GM21515 (cell line): ENCODE data around the gene SGPP1.
"Not testable (repeated sequence)": the region's sequence is repeated elsewhere in the genome, so short reads cannot be mapped to it uniquely, and the experiment has no call there.

Experiments used
- ATAC-seq: cut with Tn5 transposase; IDR thresholded peaks from one replicate; pipeline ENCODE4 v1.9.1; 2021; ENCODE audit not compliant: unreplicated experiment

SGPP1 gene

GRCh38 chr14:63727231-63727735 lies 582 bp downstream of the SGPP1 start:
- peak; percentile 43 for ATAC-seq

GRCh38 chr14:63726499-63726898 lies 1.4 kb downstream of the SGPP1 start:
- no peak for ATAC-seq

- no peak for ATAC-seq
Observed at GRCh38 chr14:63725786-63726460, 1.9 kb downstream of the SGPP1 start.

GRCh38 chr14:63717702-63718101 lies 10.2 kb downstream of the SGPP1 start:
- ATAC-seq, result no peak

DNA sequence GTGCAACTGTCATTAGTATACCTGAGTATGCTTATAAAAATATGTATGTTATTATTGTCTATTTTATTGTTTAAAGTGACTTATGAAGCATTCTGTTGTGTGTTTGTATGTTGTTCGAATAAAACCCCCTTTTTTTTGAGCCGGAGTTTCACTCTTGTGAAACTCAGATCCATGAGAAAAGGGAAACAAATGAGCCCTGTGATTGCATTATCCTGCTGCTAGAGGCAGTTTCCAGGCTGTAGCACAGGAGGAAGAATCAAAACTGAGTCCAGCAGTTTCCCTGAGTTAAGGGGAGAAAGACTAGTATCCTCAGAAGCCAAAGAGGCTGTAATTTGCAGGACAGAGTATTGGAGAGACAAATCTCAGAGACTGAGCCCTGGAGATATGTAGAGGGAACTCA lies 12.5 kb downstream of the SGPP1 start:
- ATAC-seq, result no peak

- no peak for ATAC-seq
Observed at GRCh38 chr14:63713764-63714163, 14.1 kb downstream of the SGPP1 start.

GRCh38 chr14:63713058-63713457 lies 14.8 kb downstream of the SGPP1 start:
- no peak for ATAC-seq

DNA sequence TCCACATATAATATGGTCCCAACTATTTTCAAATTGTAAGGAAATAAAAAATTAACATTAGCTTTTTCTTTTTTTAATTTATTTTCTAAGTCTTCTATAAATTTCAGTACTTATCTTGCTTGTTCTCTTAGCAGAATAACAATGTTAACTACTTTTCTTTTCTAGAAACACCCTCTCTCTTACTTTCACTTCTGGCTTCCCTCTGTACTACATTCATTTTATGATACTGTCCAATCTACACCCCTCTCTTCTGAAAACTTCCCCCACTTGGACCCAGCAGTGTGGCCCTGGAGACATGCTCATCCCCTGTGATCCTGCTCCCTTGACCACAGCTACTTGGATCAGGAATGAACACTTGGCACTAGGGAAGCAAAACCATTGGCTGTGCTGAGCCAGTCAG lies 15.7 kb downstream of the SGPP1 start:
- no peak for ATAC-seq

GRCh38 chr14:63710497-63710896 lies 17.4 kb downstream of the SGPP1 start:
- no peak for ATAC-seq

DNA sequence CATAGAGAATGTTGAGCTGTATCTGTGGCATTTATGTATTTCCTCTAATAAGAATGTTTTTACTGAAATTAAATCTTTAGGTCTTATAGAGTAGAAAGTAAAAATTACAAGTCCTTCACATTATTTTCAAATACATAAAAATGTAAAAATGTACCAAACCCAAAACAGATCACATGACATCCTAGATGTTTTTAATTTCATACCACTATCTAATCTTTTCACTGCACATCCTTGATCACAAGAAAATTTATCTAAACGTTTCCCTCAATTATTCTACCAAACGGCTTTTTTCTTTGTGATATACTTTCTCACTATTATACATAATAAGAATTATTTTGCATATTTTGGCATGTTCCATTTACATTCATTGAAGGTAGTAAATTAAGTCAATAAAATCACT lies 18.3 kb downstream of the SGPP1 start:
- ATAC-seq, result no peak

DNA sequence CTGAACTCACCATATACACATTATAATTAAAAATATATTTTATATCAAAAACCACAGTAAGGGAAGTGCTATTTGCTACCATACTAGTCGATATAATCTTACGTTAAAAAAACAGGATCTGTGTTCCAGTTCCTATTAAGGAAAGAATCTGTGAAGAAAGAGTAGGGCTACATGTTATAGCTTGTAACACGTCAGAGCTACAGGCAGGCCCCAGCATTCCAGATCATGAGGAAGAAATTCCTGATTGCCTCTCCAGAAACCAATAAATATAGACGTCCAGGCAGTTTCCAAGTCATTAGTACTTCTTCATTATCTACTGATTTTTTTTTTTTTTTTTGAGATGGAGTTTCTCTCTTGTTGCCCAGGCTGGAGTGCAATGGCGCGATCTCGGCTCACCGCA lies 20.6 kb downstream of the SGPP1 start:
- no peak for ATAC-seq

- ATAC-seq, result no peak
Observed at GRCh38 chr14:63705561-63706070, 22.2 kb downstream of the SGPP1 start.

DNA sequence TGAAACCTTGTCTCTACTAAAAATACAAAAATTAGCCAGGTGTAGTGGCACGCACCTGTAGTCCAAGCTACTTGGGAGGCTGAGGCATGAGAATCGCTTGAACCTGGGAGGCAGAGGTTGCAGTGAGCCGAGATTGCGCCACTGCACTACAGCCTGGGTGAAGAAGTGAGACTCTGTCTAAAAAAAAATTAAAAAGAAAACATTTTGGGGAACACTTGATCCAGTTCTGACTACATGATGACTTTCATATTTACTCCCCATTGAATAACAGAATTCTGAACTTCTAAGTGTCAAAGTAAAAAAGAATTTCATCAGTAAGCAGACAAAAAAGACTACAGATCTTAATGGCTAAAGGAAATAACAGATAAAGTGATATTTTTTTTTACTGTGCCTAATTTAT lies 25.3 kb downstream of the SGPP1 start:
- ATAC-seq, result not testable (repeated sequence)

- no peak for ATAC-seq
Observed at GRCh38 chr14:63701606-63702299, 26.1 kb downstream of the SGPP1 start.

- ATAC-seq, result no peak
Observed at GRCh38 chr14:63692310-63693020, 35.4 kb downstream of the SGPP1 start.

DNA sequence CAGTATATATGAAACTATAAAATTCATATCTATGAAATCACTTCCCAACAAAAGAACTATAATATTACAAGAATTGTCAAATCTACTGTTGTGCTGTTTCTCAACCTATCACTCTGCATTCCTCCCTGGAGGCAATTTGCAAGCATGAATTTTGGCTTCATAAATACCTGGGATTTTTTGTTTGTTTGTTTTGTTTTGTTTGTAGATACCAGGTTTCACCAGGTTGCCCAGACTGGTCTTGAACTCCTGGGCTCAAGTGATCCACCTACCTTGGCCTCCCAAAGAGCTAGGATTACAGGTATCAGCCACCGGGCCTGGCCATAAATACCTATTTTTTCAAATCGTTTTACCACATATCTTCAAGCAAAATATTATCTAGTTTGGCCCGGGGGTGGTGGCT lies 38.7 kb downstream of the SGPP1 start:
- ATAC-seq, result no peak

- ATAC-seq, result no peak
Observed at GRCh38 chr14:63686926-63687325, 40.9 kb downstream of the SGPP1 start.

GRCh38 chr14:63685401-63685800 lies 42.5 kb downstream of the SGPP1 start:
- no peak for ATAC-seq

- no peak for ATAC-seq
Observed at GRCh38 chr14:63682727-63683593, 44.9 kb downstream of the SGPP1 start.

GRCh38 chr14:63678536-63678935 lies 49.3 kb downstream of the SGPP1 start:
- no peak for ATAC-seq

- ATAC-seq, result no peak
Observed at GRCh38 chr14:63677891-63678379, 49.9 kb downstream of the SGPP1 start.
